SKM-1 (cell line): ENCODE data around the gene C17orf75.
A peak's percentile ranks its signal among the peaks of the same experiment; 100 is the strongest.
"Not testable (repeated sequence)": the region's sequence is repeated elsewhere in the genome, so short reads cannot be mapped to it uniquely, and the experiment has no call there.

Source experiments
- DNase-seq: peaks from one replicate; lab custom pipeline; 2025; ENCODE audit not compliant: unreplicated experiment; lab: John Stamatoyannopoulos, UW

Gene C17orf75

GRCh38 chr17:32341857-32342602 lies at the start of gene C17orf75:
Gene C17orf75 (minus strand): TSS chr17:32342173. CDS start chr17:32342139, 34 bp downstream.
- DNase-seq: peak; percentile 32

- no peak for DNase-seq
Observed at GRCh38 chr17:32388613-32389459, 46.9 kb upstream of the C17orf75 start.

- not testable (repeated sequence) for DNase-seq
Observed at GRCh38 chr17:32388128-32388527, 46.2 kb upstream of the C17orf75 start.

GRCh38 chr17:32386844-32387243 lies 44.9 kb upstream of the C17orf75 start:
- DNase-seq: no peak

- no peak for DNase-seq
Observed at GRCh38 chr17:32385971-32386370, 44.0 kb upstream of the C17orf75 start.

GRCh38 chr17:32385121-32385520 lies 43.1 kb upstream of the C17orf75 start:
- no peak for DNase-seq

- DNase-seq: no peak
Observed at GRCh38 chr17:32383926-32384434, 42.0 kb upstream of the C17orf75 start.

- no peak for DNase-seq
Observed at GRCh38 chr17:32382526-32383223, 40.7 kb upstream of the C17orf75 start.

- DNase-seq: no peak
Observed at GRCh38 chr17:32370426-32370825, 28.5 kb upstream of the C17orf75 start.

GRCh38 chr17:32361270-32361669 lies 19.3 kb upstream of the C17orf75 start:
- no peak for DNase-seq

- DNase-seq: no peak
Observed at GRCh38 chr17:32357615-32358014, 15.6 kb upstream of the C17orf75 start.

- no peak for DNase-seq
Observed at GRCh38 chr17:32356750-32357149, 14.8 kb upstream of the C17orf75 start.

- no peak for DNase-seq
Observed at GRCh38 chr17:32356378-32356743, 14.4 kb upstream of the C17orf75 start.

- no peak for DNase-seq
Observed at GRCh38 chr17:32355649-32356377, 13.8 kb upstream of the C17orf75 start.

GRCh38 chr17:32352734-32353133 lies 10.8 kb upstream of the C17orf75 start:
- not testable (repeated sequence) for DNase-seq

GRCh38 chr17:32350666-32351418 lies 8.9 kb upstream of the C17orf75 start:
- peak; percentile 50 for DNase-seq

GRCh38 chr17:32349854-32350665 lies 8.1 kb upstream of the C17orf75 start, which contains the start of gene ZNF207:
Gene ZNF207 (plus strand): TSS chr17:32350157. CDS start chr17:32350286, 129 bp downstream.
- DNase-seq: peak; percentile 92

GRCh38 chr17:32349503-32349853 lies 7.5 kb upstream of the C17orf75 start:
- no peak for DNase-seq

GRCh38 chr17:32348483-32348800 lies 6.5 kb upstream of the C17orf75 start:
- no peak for DNase-seq
